Measurements from ENCODE around the gene CNTNAP2. TPM values are rescaled to one million over a fixed set of nuclear protein-coding genes. Genes with fewer than 3 reads are reported as not detected.

Gene CNTNAP2
- polyA plus RNA-seq, 1 experiment = not detected

DNA sequence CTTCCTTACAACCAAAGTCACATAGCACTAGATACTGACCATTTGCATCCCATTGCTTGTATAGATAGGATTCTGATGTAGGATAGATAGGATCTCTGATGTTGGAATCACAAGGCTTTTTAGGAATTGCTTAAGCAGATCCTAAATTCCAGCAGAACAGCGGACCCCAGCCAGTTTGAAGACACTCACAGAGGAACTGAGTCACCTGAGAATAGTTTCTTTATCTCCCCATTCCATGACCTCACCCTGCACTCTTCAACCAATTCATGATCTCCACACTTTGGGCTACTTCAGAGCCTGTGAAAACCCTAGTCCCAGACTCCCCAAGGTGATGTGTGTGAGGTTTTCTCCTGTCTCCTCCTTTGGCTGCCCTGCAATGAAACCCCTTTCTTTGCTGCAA, 179.4 kb downstream of the CNTNAP2 start:
- no peak for DNase-seq (ENCODE audit: low read depth)
- Histone ChIP-seq H3K36me3 (ENCODE audit: control insufficient read depth, insufficient read depth, low read length) (no peaks in the 10 kb centered on the region), H3K4me3 (ENCODE audit: low read depth, low read length) (no peak overlapping the region), H3K27me3 (ENCODE audit: control insufficient read depth, insufficient read depth, low read length) (no peaks in the 10 kb centered on the region)
- no peak for TF ChIP-seq CTCF (IDR thresholded peaks at IDR 0.05; ENCODE audit: insufficient read depth, low read depth, low read length)
- POLR2A ChIA-PET = no interaction called here
- CTCF ChIA-PET = no interaction called here

- no peak for TF ChIP-seq CTCF (IDR thresholded peaks at IDR 0.05; ENCODE audit: insufficient read depth, low read depth, low read length)
- CTCF ChIA-PET = no interaction called here
- no peaks in the 10 kb centered on the region for H3K27me3 ChIP-seq (ENCODE audit: control insufficient read depth, insufficient read depth, low read length)
- H3K4me3 ChIP-seq (ENCODE audit: low read depth, low read length) = no peak overlapping the region
- no peaks in the 10 kb centered on the region for H3K36me3 ChIP-seq (ENCODE audit: control insufficient read depth, insufficient read depth, low read length)
- POLR2A ChIA-PET = no interaction called here
- DNase-seq (ENCODE audit: low read depth) = no peak
These were observed 198.4 kb downstream of the CNTNAP2 start for GRCh38 chr7:146314962-146315361.

GRCh38 chr7:146319629-146320028, 203.0 kb downstream of the CNTNAP2 start:
- POLR2A ChIA-PET = no interaction called here

GRCh38 chr7:146321301-146321700, 204.7 kb downstream of the CNTNAP2 start:
- POLR2A ChIA-PET = no interaction called here
- no peak for DNase-seq (ENCODE audit: low read depth)
- CTCF ChIA-PET = no interaction called here
- TF ChIP-seq CTCF (IDR thresholded peaks at IDR 0.05; ENCODE audit: insufficient read depth, low read depth, low read length) = no peak
- no peaks in the 10 kb centered on the region for H3K36me3 ChIP-seq (ENCODE audit: control insufficient read depth, insufficient read depth, low read length)
- no peak overlapping the region for H3K4me3 ChIP-seq (ENCODE audit: low read depth, low read length)
- no peaks in the 10 kb centered on the region for H3K27me3 ChIP-seq (ENCODE audit: control insufficient read depth, insufficient read depth, low read length)

More at GRCh38 chr7:146319629-146320028, 203.0 kb downstream of the CNTNAP2 start:
- TF ChIP-seq CTCF (IDR thresholded peaks at IDR 0.05; ENCODE audit: insufficient read depth, low read depth, low read length) = no peak
- DNase-seq (ENCODE audit: low read depth) = no peak
- Histone ChIP-seq H3K27me3 (ENCODE audit: control insufficient read depth, insufficient read depth, low read length) (no peaks in the 10 kb centered on the region), H3K4me3 (ENCODE audit: low read depth, low read length) (no peak overlapping the region), H3K36me3 (ENCODE audit: control insufficient read depth, insufficient read depth, low read length) (no peaks in the 10 kb centered on the region)
- CTCF ChIA-PET = no interaction called here

DNA sequence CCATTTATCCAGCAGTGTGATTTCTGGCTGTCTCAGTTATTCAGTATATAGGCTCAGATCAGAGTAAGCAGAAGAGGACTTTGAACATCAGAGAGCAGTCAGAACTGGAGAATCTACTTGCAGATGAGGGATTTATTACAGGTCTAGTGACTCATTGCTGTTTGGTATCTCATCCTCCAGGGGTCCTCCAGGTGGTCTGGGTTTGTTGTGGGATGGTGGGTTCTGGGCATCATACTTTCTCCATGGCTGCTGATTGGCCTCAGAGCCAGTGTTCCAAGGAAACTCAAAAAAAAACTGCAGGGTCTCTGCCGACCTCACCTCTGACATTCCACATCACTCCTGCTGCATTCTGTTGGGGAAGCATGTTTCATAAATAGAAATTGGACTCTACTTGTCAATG, 214.8 kb downstream of the CNTNAP2 start:
- POLR2A ChIA-PET = no interaction called here

More for the DNA sequence above, 214.8 kb downstream of the CNTNAP2 start:
- H3K36me3 ChIP-seq (ENCODE audit: control insufficient read depth, insufficient read depth, low read length) = no peaks in the 10 kb centered on the region
- H3K4me3 ChIP-seq (ENCODE audit: low read depth, low read length) = no peak overlapping the region
- H3K27me3 ChIP-seq (ENCODE audit: control insufficient read depth, insufficient read depth, low read length) = no peaks in the 10 kb centered on the region
- CTCF ChIA-PET = no interaction called here
- TF ChIP-seq CTCF (IDR thresholded peaks at IDR 0.05; ENCODE audit: insufficient read depth, low read depth, low read length) = no peak
- no peak for DNase-seq (ENCODE audit: low read depth)

All from BJ (cell line).